RWPE1 (cell line): Measurements from ENCODE around the gene LGALS14.
"Not testable (repeated sequence)": the region's sequence is repeated elsewhere in the genome, so short reads cannot be mapped to it uniquely, and the experiment has no call there.

Experiments used
- CTCF ChIA-PET: fragments of 350-600 bp; sonication (Branson Sonifier 250); formaldehyde crosslinking; extraction: SDS; loops from one replicate; lab custom pipeline; 2021; lab: Yijun Ruan, JAX
- POLR2A ChIA-PET: fragments of 400-600 bp; formaldehyde crosslinking; extraction: SDS; loops from one replicate; lab custom pipeline; 2020; ENCODE audit warnings: antibody characterized with exemption; ENCODE audit not compliant: low non-redundant PET; lab: Yijun Ruan, JAX
- DNase-seq: peaks from one replicate; pipeline ENCODE4 v3.0.0; 2012; ENCODE audit warnings: low spot score
- H3K27ac ChIP-seq: fragments of 450-650 bp; 2 replicates; pipeline ENCODE4 v1.5.1; 2017
- CTCF ChIP-seq: fragments of 450-650 bp; conservative IDR thresholded peaks from 2 replicates; pipeline ENCODE4 v1.5.1; 2017; ENCODE audit warnings: low read depth, mild to moderate bottlenecking

The LGALS14 gene

GRCh38 chr19:39670998-39671397 is 33.3 kb upstream of the LGALS14 start:
- no peak overlapping the region for H3K27ac ChIP-seq
- DNase-seq, result no peak
- ChIA-PET POLR2A (no interaction called here), CTCF (interaction anchor here (2.6 kb wide), 1 partner anchor 119 kb away, joined by 12 read pairs; no protein-coding TSS in a partner anchor)
- TF ChIP-seq CTCF, result no peak

GRCh38 chr19:39671739-39672363 is 32.4 kb upstream of the LGALS14 start:
- CTCF ChIA-PET, result interaction anchor here (0.6 to 2.6 kb wide), 4 partner anchors 120 to 162 kb away, joined by 3 to 12 read pairs (median 4); no protein-coding TSS in a partner anchor
- TF ChIP-seq CTCF, result peak; percentile 54
- H3K27ac ChIP-seq, result no peak overlapping the region
- DNase-seq, result peak; percentile 27
- POLR2A ChIA-PET, result no interaction called here

GRCh38 chr19:39672473-39672872 is 31.8 kb upstream of the LGALS14 start:
- ChIA-PET CTCF (interaction anchor here (0.8 to 2.6 kb wide), 3 partner anchors 121 to 172 kb away, joined by 5 to 12 read pairs (median 7); no protein-coding TSS in a partner anchor), POLR2A (no interaction called here)
- no peak for DNase-seq
- TF ChIP-seq CTCF, result no peak
- no peak overlapping the region for H3K27ac ChIP-seq

- POLR2A ChIA-PET, result interaction anchor here (0.6 kb wide), 1 partner anchor 133 kb away, joined by 3 read pairs; no protein-coding TSS in a partner anchor
- not testable (repeated sequence) for H3K27ac ChIP-seq, DNase-seq
- CTCF ChIA-PET, result interaction anchor here (0.7 to 2.0 kb wide), 3 partner anchors 8 to 171 kb away, joined by 3 to 7 read pairs (median 3); no protein-coding TSS in a partner anchor
Observed at GRCh38 chr19:39673862-39674261, 30.4 kb upstream of the LGALS14 start.

GRCh38 chr19:39676004-39676403 is 28.3 kb upstream of the LGALS14 start:
- ChIA-PET POLR2A (no interaction called here), CTCF (no interaction called here)
- no peak for DNase-seq
- H3K27ac ChIP-seq, result no peak overlapping the region
- TF ChIP-seq CTCF, result no peak

GRCh38 chr19:39677961-39678889 is 26.1 kb upstream of the LGALS14 start:
- ChIA-PET POLR2A (no interaction called here), CTCF (no interaction called here)
- no peak for TF ChIP-seq CTCF
- H3K27ac ChIP-seq, result no peak overlapping the region
- peak; percentile 20 for DNase-seq
